K562 (cell line): Measurements from ENCODE around the gene PSORS1C1. TPM values are rescaled to one million over a fixed set of nuclear protein-coding genes. Genes with fewer than 3 reads are reported as not detected.

Experiments
- CBX2 ChIP-seq: fragments of 200-600 bp; sonication (generic); IDR thresholded peaks from one replicate; pipeline ENCODE4 v1.6.1; 2012; ENCODE audit warnings: mild to moderate bottlenecking, low read length, inconsistent platforms; ENCODE audit not compliant: insufficient read depth, poor library complexity, severe bottlenecking
- DACH1 ChIP-seq: fragments of 450-650 bp; IDR thresholded peaks from 2 replicates; pipeline ENCODE4 v1.6.1; 2018; ENCODE audit not compliant: partially characterized antibody
- DIDO1 ChIP-seq: fragments of 450-650 bp; IDR thresholded peaks from 2 replicates; pipeline ENCODE4 v1.6.1; 2016; ENCODE audit warnings: low read depth, missing biosample characterization, missing genetic modification characterization
- HDAC8 ChIP-seq: fragments of 450-650 bp; IDR thresholded peaks from 2 replicates; pipeline ENCODE4 v1.6.1; 2016; ENCODE audit warnings: mild to moderate bottlenecking, missing genetic modification characterization, moderate library complexity, missing compliant biosample characterization
- HOXB6 ChIP-seq: fragments of 250-450 bp; sonication (Bioruptor Pico); IDR thresholded peaks from 2 replicates; pipeline ENCODE4 v1.5.1; 2022; ENCODE audit warnings: mild to moderate bottlenecking, borderline replicate concordance
- HSF4 ChIP-seq: fragments of 250-450 bp; sonication (Bioruptor Pico); IDR thresholded peaks from 2 replicates; pipeline ENCODE4 v2.1.2; 2022; ENCODE audit warnings: mild to moderate bottlenecking, moderate library complexity, borderline replicate concordance
- KDM5B ChIP-seq: fragments of 200-600 bp; sonication (generic); IDR thresholded peaks from 2 replicates; pipeline ENCODE4 v1.6.1; 2012; ENCODE audit warnings: low read depth, mild to moderate bottlenecking, moderate library complexity, low read length, control low read depth, inconsistent platforms; ENCODE audit not compliant: insufficient replicate concordance
- KLF6 ChIP-seq: fragments of 250-450 bp; sonication (Bioruptor Pico); IDR thresholded peaks from 2 replicates; pipeline ENCODE4 v1.4.0; 2020; ENCODE audit warnings: mild to moderate bottlenecking, moderate library complexity, borderline replicate concordance
- MAFG ChIP-seq: fragments of 450-650 bp; conservative IDR thresholded peaks from 2 replicates; pipeline ENCODE4 v1.6.1; 2016; ENCODE audit warnings: missing genetic modification characterization, missing compliant biosample characterization
- MAFK ChIP-seq: IDR thresholded peaks from 2 replicates; pipeline ENCODE4 v1.6.1; 2011; ENCODE audit warnings: low read length, improper control_type of control experiment
- MLLT1 ChIP-seq, 2 experiments: fragments of 450-650 bp; IDR thresholded peaks; 2 replicates each; pipeline ENCODE4 v1.6.1; 2016
- NEUROD1 ChIP-seq: fragments of 150-350 bp; IDR thresholded peaks from 2 replicates; pipeline ENCODE4 v1.6.1; 2014; ENCODE audit warnings: borderline replicate concordance, low read length, low read depth; ENCODE audit not compliant: partially characterized antibody
- PTRF ChIP-seq: fragments of 450-650 bp; IDR thresholded peaks from 2 replicates; pipeline ENCODE4 v1.6.1; 2016; ENCODE audit warnings: mild to moderate bottlenecking, missing genetic modification characterization, missing compliant biosample characterization
- PTTG1 ChIP-seq: fragments of 450-650 bp; IDR thresholded peaks from 2 replicates; pipeline ENCODE4 v1.6.1; 2016; ENCODE audit warnings: low read depth, mild to moderate bottlenecking, missing genetic modification characterization, missing compliant biosample characterization
- PYGO2 ChIP-seq: fragments of 450-650 bp; IDR thresholded peaks from 2 replicates; pipeline ENCODE4 v1.6.1; 2016; ENCODE audit warnings: mild to moderate bottlenecking, missing genetic modification characterization, moderate library complexity, missing compliant biosample characterization
- RBM34 ChIP-seq: fragments of 200-400 bp; formaldehyde crosslinking; IDR thresholded peaks from 2 replicates; pipeline ENCODE4 v1.6.1; 2018; ENCODE audit warnings: low read length, borderline replicate concordance; ENCODE audit not compliant: insufficient read depth
- ZNF232 ChIP-seq: sonication (generic); formaldehyde crosslinking; IDR thresholded peaks from 2 replicates; pipeline ENCODE4 v1.8.0; 2022; ENCODE audit warnings: mild to moderate bottlenecking, missing genetic modification reagents
- ZNF316 ChIP-seq: fragments of 450-650 bp; IDR thresholded peaks from 2 replicates; pipeline ENCODE4 v1.6.1; 2016
- ZNF695 ChIP-seq: fragments of 450-650 bp; formaldehyde crosslinking; IDR thresholded peaks from 2 replicates; pipeline ENCODE4 v1.4.0; 2020; ENCODE audit warnings: mild to moderate bottlenecking, moderate library complexity
- polyA plus RNA-seq, 8 experiments: library from polyadenylated mRNA; depleted of rRNA in 4 of 8; stranded (reverse) in 5 of 8; unstranded in 3 of 8; fragments of >200 nt; fragmentation: Nextera tagmentation in 2 of 8; fragmentation: Illumina TruSeq in 1 of 8; extraction: Ambion mirVana in 2 of 8; extraction: Trizol in 1 of 8; gene quantifications; 2 replicates each; pipeline versions ENCODE4 v1.2.1 to v1.2.3, GENCODE V29; 2011 to 2014; ENCODE audit warnings: inconsistent platforms in 1 of 8, missing spikeins in 1 of 8
- total RNA-seq, 7 experiments: library from RNA; depleted of rRNA in 6 of 7; stranded (reverse); fragments of >200 nt in 6 of 7; fragmentation: Illumina TruSeq in 2 of 7; extraction: Trizol in 2 of 7; gene quantifications; 2 replicates each; pipeline versions ENCODE4 v1.2.1 to v1.2.3, GENCODE V29; 2011 to 2021; ENCODE audit warnings: low replicate concordance in 1 of 7
- TF ChIP-seq, protein P1 (sequence below): sonication (generic); formaldehyde crosslinking; IDR thresholded peaks from 2 replicates; pipeline ENCODE4 v1.4.0; 2020; ENCODE audit warnings: mild to moderate bottlenecking, missing genetic modification reagents
- TF ChIP-seq, protein P2 (sequence below): fragments of 450-650 bp; formaldehyde crosslinking; IDR thresholded peaks from 2 replicates; pipeline ENCODE4 v1.4.0; 2020; ENCODE audit warnings: mild to moderate bottlenecking, mixed read lengths
- TF ChIP-seq, protein P3 (sequence below): sonication (generic); formaldehyde crosslinking; IDR thresholded peaks from 2 replicates; pipeline ENCODE4 v1.8.1; 2023; ENCODE audit warnings: mild to moderate bottlenecking, missing genetic modification reagents

The PSORS1C1 gene
- total and polyA plus RNA-seq, 9 of the 15 experiments (the other 6 are each of a cell fraction or from before 2014, with no cell fraction given), result 0.11 TPM; not detected in 8

GRCh38 chr6:31087494-31088089, 27.0 kb upstream of the PSORS1C1 start (continued):
- TF ChIP-seq ZNF316 (no peak), KLF6 (CRISPR knock-in tag) (no peak), CBX2 (no peak), ZNF232 (no peak), DIDO1 (tag) (no peak), MLLT1 (IDR thresholded peaks at IDR 0.05) (no peak), HDAC8 (tag) (no peak), MAFG (tag) (no peak), HOXB6 (CRISPR knock-in tag) (no peak), PTRF (no peak), ZNF695 (CRISPR knock-in tag) (no peak), PTTG1 (no peak), RBM34 (no peak), DACH1 (no peak), HSF4 (no peak), KDM5B (no peak), NEUROD1 (no peak), PYGO2 (tag) (no peak), MAFK (no peak)
- TF ChIP-seq, protein P1, sequence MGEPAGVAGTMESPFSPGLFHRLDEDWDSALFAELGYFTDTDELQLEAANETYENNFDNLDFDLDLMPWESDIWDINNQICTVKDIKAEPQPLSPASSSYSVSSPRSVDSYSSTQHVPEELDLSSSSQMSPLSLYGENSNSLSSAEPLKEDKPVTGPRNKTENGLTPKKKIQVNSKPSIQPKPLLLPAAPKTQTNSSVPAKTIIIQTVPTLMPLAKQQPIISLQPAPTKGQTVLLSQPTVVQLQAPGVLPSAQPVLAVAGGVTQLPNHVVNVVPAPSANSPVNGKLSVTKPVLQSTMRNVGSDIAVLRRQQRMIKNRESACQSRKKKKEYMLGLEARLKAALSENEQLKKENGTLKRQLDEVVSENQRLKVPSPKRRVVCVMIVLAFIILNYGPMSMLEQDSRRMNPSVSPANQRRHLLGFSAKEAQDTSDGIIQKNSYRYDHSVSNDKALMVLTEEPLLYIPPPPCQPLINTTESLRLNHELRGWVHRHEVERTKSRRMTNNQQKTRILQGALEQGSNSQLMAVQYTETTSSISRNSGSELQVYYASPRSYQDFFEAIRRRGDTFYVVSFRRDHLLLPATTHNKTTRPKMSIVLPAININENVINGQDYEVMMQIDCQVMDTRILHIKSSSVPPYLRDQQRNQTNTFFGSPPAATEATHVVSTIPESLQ (CRISPR knock-in tag), result no peak
- TF ChIP-seq, protein P2, sequence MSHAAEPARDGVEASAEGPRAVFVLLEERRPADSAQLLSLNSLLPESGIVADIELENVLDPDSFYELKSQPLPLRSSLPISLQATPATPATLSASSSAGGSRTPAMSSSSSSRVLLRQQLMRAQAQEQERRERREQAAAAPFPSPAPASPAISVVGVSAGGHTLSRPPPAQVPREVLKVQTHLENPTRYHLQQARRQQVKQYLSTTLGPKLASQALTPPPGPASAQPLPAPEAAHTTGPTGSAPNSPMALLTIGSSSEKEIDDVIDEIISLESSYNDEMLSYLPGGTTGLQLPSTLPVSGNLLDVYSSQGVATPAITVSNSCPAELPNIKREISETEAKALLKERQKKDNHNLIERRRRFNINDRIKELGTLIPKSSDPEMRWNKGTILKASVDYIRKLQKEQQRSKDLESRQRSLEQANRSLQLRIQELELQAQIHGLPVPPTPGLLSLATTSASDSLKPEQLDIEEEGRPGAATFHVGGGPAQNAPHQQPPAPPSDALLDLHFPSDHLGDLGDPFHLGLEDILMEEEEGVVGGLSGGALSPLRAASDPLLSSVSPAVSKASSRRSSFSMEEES (CRISPR knock-in tag), result no peak
- TF ChIP-seq, protein P3, sequence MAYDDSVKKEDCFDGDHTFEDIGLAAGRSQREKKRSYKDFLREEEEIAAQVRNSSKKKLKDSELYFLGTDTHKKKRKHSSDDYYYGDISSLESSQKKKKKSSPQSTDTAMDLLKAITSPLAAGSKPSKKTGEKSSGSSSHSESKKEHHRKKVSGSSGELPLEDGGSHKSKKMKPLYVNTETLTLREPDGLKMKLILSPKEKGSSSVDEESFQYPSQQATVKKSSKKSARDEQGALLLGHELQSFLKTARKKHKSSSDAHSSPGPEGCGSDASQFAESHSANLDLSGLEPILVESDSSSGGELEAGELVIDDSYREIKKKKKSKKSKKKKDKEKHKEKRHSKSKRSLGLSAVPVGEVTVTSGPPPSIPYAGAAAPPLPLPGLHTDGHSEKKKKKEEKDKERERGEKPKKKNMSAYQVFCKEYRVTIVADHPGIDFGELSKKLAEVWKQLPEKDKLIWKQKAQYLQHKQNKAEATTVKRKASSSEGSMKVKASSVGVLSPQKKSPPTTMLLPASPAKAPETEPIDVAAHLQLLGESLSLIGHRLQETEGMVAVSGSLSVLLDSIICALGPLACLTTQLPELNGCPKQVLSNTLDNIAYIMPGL (CRISPR knock-in tag), result no peak
